B cell (primary cell): ENCODE data around the gene NRDC. TPM values are rescaled to one million over a fixed set of nuclear protein-coding genes. Genes with fewer than 3 reads are reported as not detected.

Experiments
- ATAC-seq: fragments of 200-7000 bp; cut with Tn5 transposase; one replicate; pipeline ENCODE4 v1.10.0; 2021; ENCODE audit warnings: low read depth, mild to moderate bottlenecking, moderate number of reproducible peaks, moderate library complexity
- CTCF ChIA-PET: fragments of 350-600 bp; sonication (Branson Sonifier 250); formaldehyde crosslinking; loops from one replicate; lab custom pipeline; 2021; ENCODE audit warnings: antibody characterized with exemption, inconsistent platforms; lab: Charles Lee
- POLR2A ChIA-PET: fragments of 350-600 bp; sonication (Branson Sonifier 250); formaldehyde crosslinking; loops from one replicate; lab custom pipeline; 2021; ENCODE audit warnings: antibody characterized with exemption; lab: Charles Lee
- DNase-seq: peaks from one replicate; pipeline ENCODE4 v3.0.0; 2013
- H2AFZ ChIP-seq: 2 replicates; pipeline ENCODE4 v1.6.1; 2012; ENCODE audit warnings: mild to moderate bottlenecking, low read depth, low read length; ENCODE audit not compliant: insufficient read depth, poor library complexity, severe bottlenecking
- H3K27ac ChIP-seq, 2 donors: 1 replicate in 1 of 2; 2 replicates in 1 of 2; pipeline ENCODE4 v1.5.1; 2012 to 2013; ENCODE audit warnings: low read length in 2 of 2, mild to moderate bottlenecking in 2 of 2, moderate library complexity in 1 of 2
- H3K27me3 ChIP-seq, 4 experiments: fragments of 200-600 bp in 1 of 4; sonication (generic) in 1 of 4; replicated peaks in 1 of 4; 1 replicate in 2 of 4; 2 replicates in 2 of 4; pipeline versions ENCODE4 v1.6.1 to v1.7.0; 2013 to 2016; ENCODE audit warnings: low read length in 3 of 4, mild to moderate bottlenecking in 2 of 4, mixed read lengths in 1 of 4, moderate library complexity in 1 of 4; ENCODE audit not compliant: insufficient read depth in 4 of 4, control insufficient read depth in 3 of 4; ENCODE audit errors: control extremely low read depth in 1 of 4
- H3K36me3 ChIP-seq, 2 experiments: replicated peaks in 1 of 2; 1 replicate in 1 of 2; 2 replicates in 1 of 2; pipeline versions ENCODE4 v1.6.1 to v1.7.1; 2013; ENCODE audit warnings: low read length in 1 of 2; ENCODE audit not compliant: insufficient read depth in 2 of 2, control insufficient read depth in 1 of 2; ENCODE audit errors: control extremely low read depth in 1 of 2, extremely low read depth in 1 of 2
- H3K4me1 ChIP-seq, 2 donors: fragments of 200-600 bp in 1 of 2; sonication (generic) in 1 of 2; 1 replicate in 1 of 2; 2 replicates in 1 of 2; pipeline versions ENCODE4 v1.5.1 to v1.6.1; 2013 to 2017; ENCODE audit warnings: low read length in 2 of 2; ENCODE audit not compliant: control insufficient read depth in 2 of 2, insufficient read depth in 2 of 2
- H3K4me2 ChIP-seq: replicated peaks from 2 replicates; pipeline ENCODE3; 2012; ENCODE audit warnings: mild to moderate bottlenecking, low read depth, low read length; ENCODE audit not compliant: poor library complexity, severe bottlenecking
- H3K4me3 ChIP-seq, 5 experiments: fragments of 200-600 bp in 1 of 5; sonication (generic) in 1 of 5; 1 replicate in 3 of 5; 2 replicates in 2 of 5; pipeline versions ENCODE4 v1.5.1 to v1.7.0; 2011 to 2016; ENCODE audit warnings: low read length in 4 of 5, mild to moderate bottlenecking in 4 of 5, low read depth in 2 of 5, control low read depth in 1 of 5, moderate library complexity in 1 of 5; ENCODE audit not compliant: insufficient read depth in 1 of 5; ENCODE audit errors: control extremely low read depth in 1 of 5, extremely low read depth in 1 of 5
- H3K79me2 ChIP-seq: fragments of 200-600 bp; sonication (generic); one replicate; pipeline ENCODE4 v1.6.0; 2016; ENCODE audit warnings: low read length; ENCODE audit not compliant: control insufficient read depth, insufficient read depth
- H3K9ac ChIP-seq: fragments of 200-600 bp; sonication (generic); 2 replicates; pipeline ENCODE4 v1.6.1; 2017; ENCODE audit warnings: mild to moderate bottlenecking, low read length, moderate library complexity
- H3K9me3 ChIP-seq, 3 donors: one replicate each; pipeline versions ENCODE4 v1.6.1 to v1.7.1; 2013; ENCODE audit warnings: low read length in 2 of 3; ENCODE audit not compliant: control insufficient read depth in 2 of 3, insufficient read depth in 1 of 3; ENCODE audit errors: control extremely low read depth in 1 of 3
- H4K20me1 ChIP-seq: 2 replicates; pipeline ENCODE4 v1.6.0; 2012; ENCODE audit warnings: mild to moderate bottlenecking, low read length; ENCODE audit not compliant: insufficient read depth, control insufficient read depth, poor library complexity, severe bottlenecking
- H3K27ac Mint-ChIP-seq: one replicate; pipeline ENCODE4 v1.8.0; 2021; ENCODE audit warnings: mixed read lengths
- H3K27me3 Mint-ChIP-seq: one replicate; pipeline ENCODE4 v1.8.0; 2021; ENCODE audit warnings: mixed read lengths
- H3K4me1 Mint-ChIP-seq: one replicate; pipeline ENCODE4 v1.8.0; 2021; ENCODE audit warnings: mixed read lengths
- H3K4me3 Mint-ChIP-seq: one replicate; pipeline ENCODE4 v1.8.0; 2021; ENCODE audit warnings: mixed read lengths
- H3K9me3 Mint-ChIP-seq: one replicate; pipeline ENCODE4 v1.8.0; 2022; ENCODE audit warnings: mixed read lengths; ENCODE audit not compliant: insufficient read depth
- CTCF ChIP-seq: fragments of 200-600 bp; IDR thresholded peaks from one replicate; pipeline ENCODE4 v1.8.0; 2022; ENCODE audit warnings: antibody characterized with exemption, mild to moderate bottlenecking
- EZH2 ChIP-seq: IDR thresholded peaks from 2 replicates; pipeline ENCODE4 v1.6.1; 2012; ENCODE audit warnings: borderline replicate concordance, low read depth, mild to moderate bottlenecking, moderate library complexity, low read length; ENCODE audit not compliant: insufficient read depth, poor library complexity, severe bottlenecking
- WGBS: methylation state at CpG from one replicate; pipeline ENCODE4 v1.1.5; 2013; ENCODE audit warnings: missing lambda C conversion rate; ENCODE audit not compliant: insufficient coverage; 5-methylcytosine and 5-hydroxymethylcytosine counted together
- intact Hi-C: fragments of 100-400 bp; cut with micrococcal nuclease; formaldehyde crosslinking; loops from one replicate; pipeline ENCODE4 v1.10.0; 2022
- polyA plus RNA-seq: library from polyadenylated mRNA; depleted of rRNA; stranded (reverse); fragments of >200 nt; gene quantifications from 2 replicates; pipeline ENCODE4 v1.2.3, GENCODE V29; 2012
- total RNA-seq, 2 donors: library from RNA; stranded (reverse); fragments of 120-200 nt in 1 of 2; gene quantifications; 1 replicate in 1 of 2; 2 replicates in 1 of 2; pipeline versions ENCODE4 v1.2.3 to v1.2.4, GENCODE V29; 2013 to 2022

The NRDC gene
- total and polyA plus RNA-seq, 2 donors (not counting 1 experiment from before 2014, with no cell fraction given) = 55.3 to 154 TPM

GRCh38 chr1:51791888-51792287 is 86.6 kb downstream of the NRDC start:
- Histone ChIP-seq H3K9me3 (no peaks in the 10 kb centered on the region), H2AFZ (no peak overlapping the region), H3K4me3 (no peak overlapping the region), H3K4me2 (no peak overlapping the region), H3K4me1 (no peaks in the 10 kb centered on the region), H4K20me1 (no peaks in the 10 kb centered on the region), H3K27ac (no peak overlapping the region), H3K79me2 (no peaks in the 10 kb centered on the region), H3K9ac (no peak overlapping the region), H3K27me3 (no peaks in the 10 kb centered on the region), H3K36me3 (peaks cover 37 to 89% of the 10 kb centered on the region in 2 experiments)
- ATAC-seq (no peak), DNase-seq (no peak)
- Mint-ChIP-seq H3K27ac (peak overlapping the region; percentile 22), H3K9me3 (no peaks in the 10 kb centered on the region), H3K4me1 (no peaks in the 10 kb centered on the region), H3K4me3 (no peak overlapping the region), H3K27me3 (no peaks in the 10 kb centered on the region)
- CTCF ChIA-PET = no interaction called here
- TF ChIP-seq CTCF (no peak), EZH2 (no peak)
- POLR2A ChIA-PET = no interaction called here
- intact Hi-C loops = no loop called here
- 100% methylated on average over 1 of the region's 1 CpG for WGBS

- POLR2A ChIA-PET = no interaction called here
- CTCF ChIA-PET = interaction anchor here (1.1 kb wide), 1 partner anchor 22 kb away, joined by 3 read pairs; no protein-coding TSS in a partner anchor
- ATAC-seq (no peak), DNase-seq (no peak)
- intact Hi-C loops = no loop called here
- Histone ChIP-seq H3K4me1 (no peaks in the 10 kb centered on the region), H3K79me2 (no peaks in the 10 kb centered on the region), H3K4me3 (no peak overlapping the region), H3K4me2 (no peak overlapping the region), H4K20me1 (no peaks in the 10 kb centered on the region), H2AFZ (no peak overlapping the region), H3K27me3 (no peaks in the 10 kb centered on the region), H3K36me3 (peaks cover 40 to 97% of the 10 kb centered on the region in 2 experiments), H3K27ac (no peak overlapping the region), H3K9ac (no peak overlapping the region), H3K9me3 (no peaks in the 10 kb centered on the region)
- H3K27me3 Mint-ChIP-seq = no peaks in the 10 kb centered on the region
- WGBS = 95% methylated on average over 5 of the region's 6 CpGs
- H3K27ac Mint-ChIP-seq = no peak overlapping the region
- no peak for TF ChIP-seq CTCF
- no peak for TF ChIP-seq EZH2
- no peak overlapping the region for H3K4me3 Mint-ChIP-seq
- no peaks in the 10 kb centered on the region for H3K4me1 Mint-ChIP-seq
- no peaks in the 10 kb centered on the region for H3K9me3 Mint-ChIP-seq
Measured at GRCh38 chr1:51790385-51790784, 88.1 kb downstream of the NRDC start.
